OCI-LY1 (cell line): ENCODE data around the gene LLGL2.

Source experiments
- H2AFZ ChIP-seq: fragments of 200-600 bp; sonication (generic), shearing (Covaris generic); 2 replicates; pipeline ENCODE4 v1.6.0; 2014; ENCODE audit warnings: antibody characterized with exemption, mild to moderate bottlenecking, low read length
- H3F3A ChIP-seq: fragments of 200-600 bp; sonication (generic), shearing (Covaris generic); 2 replicates; pipeline ENCODE4 v1.6.0; 2014; ENCODE audit warnings: mild to moderate bottlenecking, antibody characterized with exemption, low read length, moderate library complexity; ENCODE audit not compliant: insufficient read depth
- H3K27ac ChIP-seq: fragments of 200-600 bp; sonication (generic); 2 replicates; pipeline ENCODE4 v1.5.1; 2014; ENCODE audit warnings: low read length, mixed run types, mild to moderate bottlenecking, low read depth; ENCODE audit not compliant: poor library complexity, severe bottlenecking
- H3K27me3 ChIP-seq: fragments of 200-600 bp; sonication (generic); 2 replicates; pipeline ENCODE4 v1.6.0; 2014; ENCODE audit warnings: antibody characterized with exemption, mild to moderate bottlenecking, low read length, moderate library complexity; ENCODE audit not compliant: insufficient read depth
- H3K36me3 ChIP-seq: fragments of 200-600 bp; sonication (generic); 2 replicates; pipeline ENCODE4 v1.6.1; 2014; ENCODE audit warnings: mild to moderate bottlenecking, antibody characterized with exemption, low read length, moderate library complexity, mixed read lengths; ENCODE audit not compliant: insufficient read depth
- H3K4me1 ChIP-seq: fragments of 200-600 bp; sonication (generic); 2 replicates; pipeline ENCODE4 v1.5.1; 2014; ENCODE audit warnings: mild to moderate bottlenecking, low read length, moderate library complexity; ENCODE audit not compliant: insufficient read depth, severe bottlenecking
- H3K4me2 ChIP-seq: fragments of 200-600 bp; sonication (generic), shearing (Covaris generic); 2 replicates; pipeline ENCODE4 v1.6.1; 2014; ENCODE audit warnings: low read length
- H3K4me3 ChIP-seq: fragments of 200-600 bp; sonication (generic); 2 replicates; pipeline ENCODE4 v1.5.1; 2014; ENCODE audit warnings: low read length, low read depth, mild to moderate bottlenecking, mixed read lengths; ENCODE audit not compliant: poor library complexity, severe bottlenecking
- H3K79me2 ChIP-seq: fragments of 200-600 bp; shearing (Covaris generic); 2 replicates; pipeline ENCODE4 v1.6.1; 2016; ENCODE audit warnings: mixed run types, low read length, mixed read lengths; ENCODE audit not compliant: insufficient read depth
- H3K9ac ChIP-seq: fragments of 200-600 bp; sonication (generic), shearing (Covaris generic); 2 replicates; pipeline ENCODE4 v1.6.1; 2014; ENCODE audit warnings: mild to moderate bottlenecking, low read length, mixed read lengths
- H3K9me2 ChIP-seq: fragments of 200-600 bp; sonication (generic), shearing (Covaris generic); 2 replicates; pipeline ENCODE4 v1.6.1; 2014; ENCODE audit warnings: low read depth, mild to moderate bottlenecking, low read length, mixed read lengths
- H3K9me3 ChIP-seq: fragments of 200-600 bp; shearing (Covaris generic); 2 replicates; pipeline ENCODE4 v1.6.1; 2014; ENCODE audit warnings: low read length, mixed read lengths
- H4K20me1 ChIP-seq: fragments of 200-600 bp; sonication (generic), shearing (Covaris generic); 2 replicates; pipeline ENCODE4 v1.6.0; 2016; ENCODE audit warnings: mild to moderate bottlenecking, low read length; ENCODE audit not compliant: insufficient read depth
- EZH2 ChIP-seq: fragments of 200-600 bp; sonication (generic), shearing (Covaris generic); IDR thresholded peaks from 2 replicates; pipeline ENCODE4 v1.8.0; 2017; ENCODE audit warnings: borderline replicate concordance, mixed run types, mild to moderate bottlenecking, antibody characterized with exemption, low read length, moderate library complexity, mixed read lengths
- TF ChIP-seq, protein P1 (sequence below): fragments of 200-600 bp; sonication (generic), shearing (Covaris generic); IDR thresholded peaks from 2 replicates; pipeline ENCODE4 v1.5.1; 2017; ENCODE audit warnings: mild to moderate bottlenecking, antibody characterized with exemption, low read length, moderate library complexity, mixed read lengths

LLGL2 gene

DNA sequence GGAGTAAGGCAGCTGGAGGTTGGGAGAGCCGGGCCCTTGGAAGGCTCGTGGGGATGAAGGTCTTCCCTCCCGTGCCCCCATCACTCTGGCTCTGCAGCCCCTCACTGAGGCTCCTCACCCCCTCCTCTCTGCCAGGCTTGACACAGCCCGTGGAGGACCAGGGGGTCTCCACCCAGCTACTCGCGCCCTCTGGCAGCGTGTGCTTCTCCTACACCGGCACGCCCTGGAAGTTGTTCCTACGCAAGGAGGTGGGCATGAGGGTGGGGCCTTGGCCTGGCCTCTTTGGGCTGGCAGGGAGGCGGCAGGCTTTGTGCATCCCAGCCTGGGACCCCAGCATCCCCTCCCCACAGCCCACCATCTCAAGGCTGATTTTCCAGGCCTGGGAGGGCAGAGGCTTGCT, 92.2 kb downstream of the LLGL2 start:
- Histone ChIP-seq H3K27me3 (no peaks in the 10 kb centered on the region; the same call in 1 of the 2 replicates), H3K9me3 (no peaks in the 10 kb centered on the region), H3K9ac (no peak overlapping the region), H3K4me1 (no peaks in the 10 kb centered on the region), H3K4me2 (no peak overlapping the region), H2AFZ (no peak overlapping the region), H3K36me3 (no peaks in the 10 kb centered on the region), H4K20me1 (no peaks in the 10 kb centered on the region), H3K4me3 (no peak overlapping the region), H3K79me2 (no peaks in the 10 kb centered on the region), H3K27ac (no peak overlapping the region), H3F3A (no peaks in the 10 kb centered on the region), H3K9me2 (no peaks in the 10 kb centered on the region)
- TF ChIP-seq EZH2 = no peak
- TF ChIP-seq, protein P1, sequence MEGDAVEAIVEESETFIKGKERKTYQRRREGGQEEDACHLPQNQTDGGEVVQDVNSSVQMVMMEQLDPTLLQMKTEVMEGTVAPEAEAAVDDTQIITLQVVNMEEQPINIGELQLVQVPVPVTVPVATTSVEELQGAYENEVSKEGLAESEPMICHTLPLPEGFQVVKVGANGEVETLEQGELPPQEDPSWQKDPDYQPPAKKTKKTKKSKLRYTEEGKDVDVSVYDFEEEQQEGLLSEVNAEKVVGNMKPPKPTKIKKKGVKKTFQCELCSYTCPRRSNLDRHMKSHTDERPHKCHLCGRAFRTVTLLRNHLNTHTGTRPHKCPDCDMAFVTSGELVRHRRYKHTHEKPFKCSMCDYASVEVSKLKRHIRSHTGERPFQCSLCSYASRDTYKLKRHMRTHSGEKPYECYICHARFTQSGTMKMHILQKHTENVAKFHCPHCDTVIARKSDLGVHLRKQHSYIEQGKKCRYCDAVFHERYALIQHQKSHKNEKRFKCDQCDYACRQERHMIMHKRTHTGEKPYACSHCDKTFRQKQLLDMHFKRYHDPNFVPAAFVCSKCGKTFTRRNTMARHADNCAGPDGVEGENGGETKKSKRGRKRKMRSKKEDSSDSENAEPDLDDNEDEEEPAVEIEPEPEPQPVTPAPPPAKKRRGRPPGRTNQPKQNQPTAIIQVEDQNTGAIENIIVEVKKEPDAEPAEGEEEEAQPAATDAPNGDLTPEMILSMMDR = no peak

DNA sequence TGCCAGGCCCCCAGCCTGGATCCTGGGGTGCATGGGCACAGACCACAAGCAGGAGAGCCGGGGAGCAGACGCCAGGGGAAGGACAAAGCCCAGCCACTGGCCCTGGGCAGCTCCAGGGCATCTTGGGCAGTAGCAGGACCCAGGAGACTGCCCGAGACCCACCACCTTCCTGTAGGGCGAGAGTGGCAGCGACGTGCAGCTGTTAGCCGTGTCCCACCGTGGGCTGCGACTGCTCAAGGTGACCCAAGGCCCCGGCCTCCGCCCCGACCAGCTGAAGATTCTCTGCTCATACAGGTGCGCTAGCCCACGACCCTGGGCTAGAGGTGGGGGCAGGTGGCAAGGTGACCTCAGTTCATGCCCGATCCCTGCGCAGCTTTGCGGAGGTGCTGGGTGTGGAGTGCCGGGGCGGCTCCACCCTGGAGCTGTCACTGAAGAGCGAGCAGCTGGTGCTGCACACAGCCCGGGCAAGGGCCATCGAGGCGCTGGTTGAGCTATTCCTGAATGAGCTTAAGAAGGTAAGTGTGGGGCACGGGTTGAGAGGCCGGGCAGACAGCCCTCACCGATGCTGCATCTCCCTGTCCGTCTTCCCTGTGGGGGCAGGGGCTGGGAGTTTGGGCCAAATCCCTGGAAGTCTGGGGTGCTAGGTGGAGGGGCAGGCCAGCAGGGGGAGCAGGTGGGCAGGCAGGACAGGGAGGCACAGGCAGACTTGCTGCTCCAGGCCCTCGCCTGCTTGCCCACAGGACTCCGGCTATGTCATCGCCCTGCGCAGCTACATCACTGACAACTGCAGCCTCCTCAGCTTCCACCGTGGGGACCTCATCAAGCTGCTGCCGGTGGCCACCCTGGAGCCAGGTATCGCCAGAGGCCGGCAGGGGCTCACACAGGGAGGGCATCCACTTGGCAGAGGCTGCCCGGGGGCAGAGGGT, 94.3 kb downstream of the LLGL2 start:
- H3F3A ChIP-seq = no peaks in the 10 kb centered on the region
- H3K27me3 ChIP-seq = peaks cover 1% of the 10 kb centered on the region; the same call in 1 of the 2 replicates
- H3K9me3 ChIP-seq = no peaks in the 10 kb centered on the region
- no peak overlapping the region for H3K4me3 ChIP-seq
- H2AFZ ChIP-seq = no peak overlapping the region
- no peaks in the 10 kb centered on the region for H3K9me2 ChIP-seq
- H3K4me1 ChIP-seq = no peaks in the 10 kb centered on the region
- no peaks in the 10 kb centered on the region for H3K36me3 ChIP-seq
- H3K27ac ChIP-seq = no peak overlapping the region
- no peaks in the 10 kb centered on the region for H4K20me1 ChIP-seq
- TF ChIP-seq EZH2 = no peak
- TF ChIP-seq, protein P1 = peak; percentile 56
- no peak overlapping the region for H3K9ac ChIP-seq
- H3K79me2 ChIP-seq = no peaks in the 10 kb centered on the region
- no peak overlapping the region for H3K4me2 ChIP-seq

DNA sequence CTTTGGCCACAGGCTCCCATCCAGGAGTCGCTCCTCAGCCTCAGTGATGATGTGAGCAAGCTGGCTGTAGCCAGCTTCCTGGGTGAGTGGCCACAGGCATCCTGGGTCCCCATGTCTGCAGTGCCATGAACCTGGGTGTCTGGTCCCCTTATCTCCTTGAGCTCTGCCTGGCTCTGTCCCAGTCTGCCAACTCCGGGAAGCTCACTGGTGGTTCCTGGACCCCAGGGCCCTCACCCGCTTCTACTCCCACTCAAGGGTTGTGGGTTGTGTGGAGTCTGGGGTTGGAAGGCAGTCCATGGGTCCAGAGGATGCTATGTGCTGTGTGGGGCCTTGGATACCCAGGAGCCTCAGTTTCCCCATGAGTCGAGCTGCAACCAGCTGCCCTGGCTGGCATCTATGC, 96.0 kb downstream of the LLGL2 start:
- no peak overlapping the region for H3K9ac ChIP-seq
- no peaks in the 10 kb centered on the region for H3K9me3 ChIP-seq

More for the DNA sequence above, 96.0 kb downstream of the LLGL2 start:
- Histone ChIP-seq H3F3A (no peaks in the 10 kb centered on the region), H3K36me3 (no peaks in the 10 kb centered on the region), H3K9me2 (no peaks in the 10 kb centered on the region), H3K4me3 (no peak overlapping the region), H3K27ac (no peak overlapping the region), H4K20me1 (no peaks in the 10 kb centered on the region), H2AFZ (no peak overlapping the region), H3K4me1 (no peaks in the 10 kb centered on the region), H3K79me2 (no peaks in the 10 kb centered on the region), H3K4me2 (no peak overlapping the region), H3K27me3 (peaks cover 5% of the 10 kb centered on the region; the same call in 1 of the 2 replicates)
- TF ChIP-seq EZH2 = no peak
- TF ChIP-seq, protein P1 = no peak
